GM18909 (cell line): ENCODE measurements around the gene ZSCAN5C.
"Not testable (repeated sequence)": the region's sequence is repeated elsewhere in the genome, so short reads cannot be mapped to it uniquely, and the experiment has no call there.

ENCODE experiments used
- ATAC-seq: cut with Tn5 transposase; IDR thresholded peaks from one replicate; pipeline ENCODE4 v1.9.1; 2021; ENCODE audit warnings: mild to moderate bottlenecking; ENCODE audit not compliant: unreplicated experiment, poor library complexity

Gene ZSCAN5C

GRCh38 chr19:56191115-56191514 is 11.0 kb upstream of the ZSCAN5C start:
- no peak for ATAC-seq

GRCh38 chr19:56191711-56192110 is 10.4 kb upstream of the ZSCAN5C start:
- no peak for ATAC-seq

GRCh38 chr19:56193981-56194640 is 8.0 kb upstream of the ZSCAN5C start:
- no peak for ATAC-seq

- ATAC-seq = not testable (repeated sequence)
These were observed 4.4 kb upstream of the ZSCAN5C start, which contains the start of gene ZSCAN5B for GRCh38 chr19:56197646-56198045. Gene ZSCAN5B (minus strand): TSS chr19:56197783. CDS start chr19:56193052, 4,731 bp downstream.

GRCh38 chr19:56199687-56200086 is 2.4 kb upstream of the ZSCAN5C start:
- no peak for ATAC-seq

- not testable (repeated sequence) for ATAC-seq
These were observed 5.5 kb downstream of the ZSCAN5C start for GRCh38 chr19:56207581-56207980.

- ATAC-seq = no peak
These were observed 7.0 kb downstream of the ZSCAN5C start for GRCh38 chr19:56209091-56209490.

- ATAC-seq = not testable (repeated sequence)
These were observed 8.0 kb downstream of the ZSCAN5C start for GRCh38 chr19:56210036-56210435.

GRCh38 chr19:56211718-56212117 is 9.6 kb downstream of the ZSCAN5C start:
- ATAC-seq = no peak

- ATAC-seq = no peak
These were observed 15.2 kb downstream of the ZSCAN5C start for GRCh38 chr19:56217039-56217949.

- no peak for ATAC-seq
These were observed 16.9 kb downstream of the ZSCAN5C start for GRCh38 chr19:56218961-56219360.

- ATAC-seq = not testable (repeated sequence)
These were observed 19.4 kb downstream of the ZSCAN5C start for GRCh38 chr19:56221442-56221841.

- ATAC-seq = no peak
These were observed 19.8 kb downstream of the ZSCAN5C start for GRCh38 chr19:56221851-56222250.

GRCh38 chr19:56222901-56223300 is 20.8 kb downstream of the ZSCAN5C start:
- no peak for ATAC-seq

GRCh38 chr19:56223481-56223880 is 21.4 kb downstream of the ZSCAN5C start:
- no peak for ATAC-seq

GRCh38 chr19:56245121-56245740 is 43.2 kb downstream of the ZSCAN5C start:
- ATAC-seq = no peak

GRCh38 chr19:56245764-56246163 is 43.7 kb downstream of the ZSCAN5C start:
- ATAC-seq = not testable (repeated sequence)

- not testable (repeated sequence) for ATAC-seq
These were observed 46.8 kb downstream of the ZSCAN5C start for GRCh38 chr19:56248736-56249338.

- ATAC-seq = no peak
These were observed 50.8 kb downstream of the ZSCAN5C start for GRCh38 chr19:56252699-56253422.

GRCh38 chr19:56253737-56254136 is 51.7 kb downstream of the ZSCAN5C start:
- ATAC-seq = no peak
